Stimulated activated CD8-positive, alpha-beta memory T cell treated with anti-CD3 and anti-CD28 coated beads, Interleukin-4, amount 100 ng/mL, for 4 hours (primary cell): ENCODE data around the gene OR14J1.
"Not testable (repeated sequence)": the region's sequence is repeated elsewhere in the genome, so short reads cannot be mapped to it uniquely, and the experiment has no call there.

Source experiments
- DNase-seq, 2 donors: peaks; one replicate each; pipeline ENCODE4 v3.0.0-alpha.2; 2020; ENCODE audit warnings: low read depth in 2 of 2, low spot score in 1 of 2

OR14J1 gene

GRCh38 chr6:29301316-29301715 lies at the start of gene OR14J1:
Gene OR14J1 (plus strand): TSS chr6:29301701. CDS start chr6:29306690, 4,989 bp downstream.
- DNase-seq = no peak

DNA sequence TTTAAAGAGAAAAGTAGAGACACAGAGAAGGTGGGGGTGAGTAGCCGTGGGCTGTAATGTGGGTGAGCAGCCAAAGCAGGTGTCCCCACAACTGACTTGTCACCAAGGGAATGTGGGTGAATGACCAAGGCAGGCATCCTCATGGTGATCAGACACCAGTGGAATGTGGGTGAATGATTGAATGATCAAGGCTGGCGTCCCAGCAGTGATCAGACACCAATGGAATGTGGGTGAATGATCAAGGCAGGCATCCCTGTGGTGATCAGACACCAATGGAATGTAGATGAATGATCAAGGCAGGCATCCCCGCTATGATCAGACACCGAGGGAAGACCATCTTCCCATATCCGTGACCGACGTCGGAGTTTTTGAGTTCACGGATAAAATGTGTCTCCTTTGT lies 49.8 kb upstream of the OR14J1 start:
- DNase-seq = no peak

GRCh38 chr6:29255530-29255929 lies 46.0 kb upstream of the OR14J1 start:
- DNase-seq = no peak

DNA sequence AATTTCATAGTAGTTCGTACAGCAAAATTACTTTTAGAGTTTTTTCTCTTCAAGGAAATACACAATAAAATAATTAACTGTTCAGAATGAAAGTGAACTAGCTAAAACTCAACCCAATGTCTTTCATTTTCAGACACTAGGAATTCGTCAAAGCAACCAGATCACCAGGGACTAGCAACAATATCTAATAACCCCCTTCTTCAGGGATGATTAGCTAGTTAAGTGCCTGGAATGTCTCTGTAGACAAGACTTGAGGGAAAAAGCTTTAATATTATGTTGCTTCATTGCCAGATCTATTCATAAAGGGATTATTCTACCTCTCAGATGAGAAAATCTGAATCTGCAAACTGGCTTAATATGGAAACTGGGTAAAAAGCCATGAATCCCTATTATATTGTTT lies 41.8 kb upstream of the OR14J1 start:
- DNase-seq = no peak

- DNase-seq = no peak
Observed at GRCh38 chr6:29263001-29263400, 38.5 kb upstream of the OR14J1 start.

- no peak for DNase-seq
Observed at GRCh38 chr6:29294499-29294914, 7.0 kb upstream of the OR14J1 start.

DNA sequence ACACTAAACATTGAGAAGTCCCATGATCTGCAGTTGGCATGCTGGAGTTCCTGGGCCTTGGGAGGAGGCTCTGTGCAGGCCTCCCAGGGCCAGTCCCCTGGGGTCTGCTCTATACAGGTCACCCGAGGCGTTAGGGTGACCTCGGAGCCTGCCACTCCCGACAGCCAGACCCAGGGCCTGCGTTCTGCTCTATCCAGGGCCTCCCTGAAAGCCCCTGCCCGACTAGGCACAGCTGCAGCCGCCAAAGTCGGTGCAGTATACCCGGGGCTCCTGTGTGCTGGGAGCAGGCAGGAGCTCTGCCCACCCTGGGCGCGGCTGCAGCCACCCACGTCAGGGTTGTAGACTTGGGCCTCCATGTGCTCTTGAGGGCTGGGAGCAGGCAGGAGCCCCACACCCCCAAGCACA lies 6.3 kb upstream of the OR14J1 start:
- DNase-seq = no peak

GRCh38 chr6:29295623-29296022 lies 5.9 kb upstream of the OR14J1 start:
- no peak for DNase-seq

DNA sequence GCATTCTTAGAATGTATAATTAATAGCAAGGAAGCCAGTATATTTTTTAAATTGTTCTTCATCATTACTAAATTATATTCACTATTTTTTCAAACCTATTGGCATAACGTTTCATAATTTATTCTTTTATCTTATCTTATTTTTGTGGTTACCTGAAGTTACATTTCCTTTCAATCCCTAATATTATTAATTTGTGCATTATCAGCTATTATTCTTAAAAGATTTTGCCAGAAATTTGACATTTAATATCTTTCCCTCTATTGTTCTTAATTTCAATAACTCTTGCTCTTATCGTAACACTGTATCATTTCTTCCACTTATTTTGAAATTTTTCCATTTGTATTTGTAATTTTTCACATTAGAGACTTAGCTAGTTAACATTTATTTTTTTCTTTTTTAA lies 18.4 kb downstream of the OR14J1 start:
- no peak for DNase-seq

DNA sequence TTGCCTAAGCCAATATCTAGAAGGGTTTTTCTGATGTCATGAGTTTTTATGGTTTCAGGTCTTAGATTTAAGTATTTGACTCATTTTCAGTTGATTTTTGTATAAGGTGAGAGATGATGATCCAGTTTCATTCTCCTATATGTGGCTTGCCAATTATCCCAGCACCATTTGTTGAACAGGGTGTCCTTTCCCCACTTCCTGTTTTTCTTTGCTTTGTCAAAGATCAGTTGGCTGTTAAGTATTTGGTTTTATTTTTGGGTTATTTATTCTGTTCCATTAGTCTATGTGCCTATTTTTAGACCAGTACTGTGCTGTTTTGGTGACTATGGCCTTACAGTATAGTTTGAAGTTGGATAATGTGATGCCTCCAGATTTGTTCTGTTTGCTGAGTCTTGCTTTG lies 21.8 kb downstream of the OR14J1 start:
- DNase-seq = not testable (repeated sequence)

- DNase-seq = no peak
Observed at GRCh38 chr6:29325777-29326176, 24.3 kb downstream of the OR14J1 start.

- no peak for DNase-seq
Observed at GRCh38 chr6:29332676-29333075, 31.2 kb downstream of the OR14J1 start.

GRCh38 chr6:29336269-29336668 lies 34.8 kb downstream of the OR14J1 start:
- DNase-seq = no peak

GRCh38 chr6:29345380-29345779 lies 43.9 kb downstream of the OR14J1 start:
- no peak for DNase-seq

DNA sequence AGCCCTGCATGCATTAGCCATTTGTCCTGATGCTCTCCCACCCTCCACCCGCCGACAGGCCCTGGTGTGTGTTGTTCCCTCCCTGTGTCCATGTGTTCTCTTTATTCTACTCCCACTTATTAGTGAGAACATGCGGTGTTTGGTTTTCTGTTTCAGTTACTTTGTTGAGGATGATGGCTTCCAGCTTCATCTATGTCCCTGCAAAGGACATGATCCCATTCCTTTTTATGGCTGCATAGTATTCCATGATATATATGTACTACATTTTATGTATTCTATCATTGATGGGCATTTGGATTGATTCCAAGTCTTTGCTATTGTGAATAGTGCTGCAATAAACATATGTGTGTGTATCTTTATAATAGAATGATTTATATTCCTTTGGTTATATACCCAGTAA lies 47.8 kb downstream of the OR14J1 start:
- DNase-seq = not testable (repeated sequence)

- DNase-seq = no peak
Observed at GRCh38 chr6:29354980-29355379, 53.5 kb downstream of the OR14J1 start.

DNA sequence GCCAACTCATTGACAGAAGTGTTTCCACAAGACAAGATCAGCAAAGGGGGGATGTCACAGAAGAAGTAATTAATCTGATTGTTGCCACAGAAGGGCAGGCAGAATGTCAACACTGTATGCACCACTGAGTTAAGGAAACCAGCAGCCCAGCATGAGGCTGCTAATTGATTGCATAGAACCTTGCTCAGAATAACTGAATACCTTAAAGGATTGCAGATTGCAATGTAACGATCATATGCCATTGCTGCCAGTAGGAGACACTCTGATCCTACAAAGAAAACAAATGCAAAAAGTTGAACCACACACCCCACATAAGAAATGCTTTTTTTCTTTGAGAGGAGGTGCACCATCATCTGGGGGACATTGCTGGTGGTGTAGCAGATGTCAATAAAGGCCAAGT lies 54.1 kb downstream of the OR14J1 start:
- no peak for DNase-seq
